AG09309 (cell line): ENCODE data around the gene FAM167B.

ENCODE experiments used
- DNase-seq: peaks from one replicate; pipeline ENCODE4 v3.0.0-alpha.2; 2010; ENCODE audit warnings: low read depth
- H3K4me3 ChIP-seq: 2 replicates; pipeline ENCODE4 v1.5.1; 2011; ENCODE audit warnings: mild to moderate bottlenecking, low read depth, low read length, moderate library complexity; ENCODE audit not compliant: control insufficient read depth
- CTCF ChIP-seq: IDR thresholded peaks from 2 replicates; pipeline ENCODE4 v1.5.1; 2011; ENCODE audit warnings: mild to moderate bottlenecking, low read depth, low read length, inconsistent platforms; ENCODE audit not compliant: insufficient read depth, control insufficient read depth; ENCODE audit errors: missing control alignments

FAM167B gene

GRCh38 chr1:32239790-32240139 is 7.3 kb upstream of the FAM167B start:
- H3K4me3 ChIP-seq: peak overlapping the region; percentile 67; the same call in 1 of the 2 replicates
- no peak for TF ChIP-seq CTCF
- DNase-seq: no peak

DNA sequence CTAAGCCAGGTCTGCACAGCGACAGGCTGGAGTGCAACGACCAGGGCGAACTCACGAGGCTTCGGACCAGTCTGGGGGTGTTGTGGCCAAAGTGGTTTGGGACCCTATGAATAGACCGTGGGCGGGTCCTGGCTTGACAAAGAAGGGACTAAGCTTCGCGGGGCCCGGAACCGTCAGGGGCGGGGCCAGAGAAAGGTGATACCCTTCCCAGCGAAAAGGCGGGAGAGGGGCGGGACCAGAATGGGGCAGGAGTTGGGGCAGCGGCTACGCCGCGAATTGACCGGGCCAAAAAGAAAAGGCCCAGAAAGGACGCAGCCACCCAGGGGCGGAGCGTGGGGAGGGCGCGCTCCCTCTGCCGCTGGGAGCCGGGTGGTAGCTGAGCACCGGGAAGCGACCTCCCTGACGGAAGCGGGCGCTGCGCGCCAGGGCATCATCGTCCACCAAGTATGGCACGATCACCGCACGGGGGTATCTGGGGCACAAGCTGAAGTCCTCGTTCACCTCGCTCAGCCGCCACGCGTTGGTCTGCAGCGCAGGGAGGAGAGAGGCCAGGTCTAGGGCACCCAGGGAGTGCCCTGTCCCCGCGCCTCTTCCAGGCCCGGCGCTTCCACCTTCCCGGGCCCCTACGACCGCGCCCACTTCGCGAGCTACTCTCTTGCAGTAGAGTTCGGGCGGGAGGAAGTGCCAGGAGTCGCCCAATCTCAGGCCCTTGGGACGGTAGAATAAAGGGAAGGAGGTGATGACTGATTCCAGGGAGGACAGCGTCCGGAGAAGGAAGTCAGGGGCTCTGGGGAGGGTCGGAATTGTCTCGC is 6.7 kb upstream of the FAM167B start:
- H3K4me3 ChIP-seq: peak overlapping the region; percentile 67
- peak; percentile 34 for TF ChIP-seq CTCF
- DNase-seq: no peak

- peak; percentile 9 for TF ChIP-seq CTCF
- no peak for DNase-seq
- H3K4me3 ChIP-seq: peak overlapping the region; percentile 67
Measured at GRCh38 chr1:32241001-32241763, 5.8 kb upstream of the FAM167B start.

- no peak for TF ChIP-seq CTCF
- no peak overlapping the region for H3K4me3 ChIP-seq
- no peak for DNase-seq
Measured at GRCh38 chr1:32242341-32242851, 4.6 kb upstream of the FAM167B start.

- TF ChIP-seq CTCF: no peak
- H3K4me3 ChIP-seq: no peak overlapping the region
Measured at GRCh38 chr1:32247452-32247851, 430 bp downstream of the FAM167B start.

DNA sequence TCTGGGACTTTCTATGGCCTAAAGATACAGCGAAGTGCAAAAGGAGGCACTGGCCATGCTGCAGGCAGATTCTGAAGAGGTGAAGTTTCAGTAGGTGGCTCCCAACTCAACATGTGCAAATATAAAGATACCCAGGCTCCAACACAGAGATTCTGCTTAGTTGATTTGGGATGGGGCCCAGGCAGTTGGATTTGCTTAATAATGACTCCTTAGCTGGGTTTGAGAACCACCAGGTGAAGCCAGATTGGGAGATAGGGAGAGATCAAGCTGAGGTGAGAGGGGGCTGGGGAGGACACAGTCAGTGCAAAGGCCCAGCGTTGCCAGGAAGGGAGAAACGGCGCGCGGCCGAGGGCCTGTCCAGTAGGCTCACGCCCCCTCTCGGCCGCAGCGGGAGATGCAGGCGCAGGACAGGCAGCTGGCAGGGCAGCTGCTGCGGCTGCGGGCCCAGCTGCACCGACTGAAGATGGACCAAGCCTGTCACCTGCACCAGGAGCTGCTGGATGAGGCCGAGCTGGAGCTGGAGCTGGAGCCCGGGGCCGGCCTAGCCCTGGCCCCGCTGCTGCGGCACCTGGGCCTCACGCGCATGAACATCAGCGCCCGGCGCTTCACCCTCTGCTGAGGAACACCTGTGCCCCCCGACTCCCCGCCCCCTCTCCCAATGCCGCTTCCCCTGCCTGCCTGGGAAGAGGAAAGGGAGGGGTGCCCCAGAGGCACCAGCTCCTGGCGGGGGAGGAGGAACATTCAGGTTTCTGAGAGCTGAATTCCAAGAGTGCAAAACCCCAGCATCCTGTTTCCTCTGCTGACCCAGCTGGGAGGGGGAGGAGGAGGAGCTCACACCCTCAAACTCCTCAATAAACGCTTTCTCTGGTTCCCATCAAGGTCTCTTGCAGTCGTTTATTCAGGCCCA is 1.2 kb downstream of the FAM167B start:
- no peak overlapping the region for H3K4me3 ChIP-seq
- TF ChIP-seq CTCF: peak; percentile 76
- no peak for DNase-seq

More at GRCh38 chr1:32247452-32247851, 430 bp downstream of the FAM167B start:
- no peak for DNase-seq
